ENCODE data around the gene ATP6V0E1.

Gene ATP6V0E1

GRCh38 chr5:172971482-172971881 lies 12.1 kb upstream of the ATP6V0E1 start:
- DNase-seq, result no peak
- TF ChIP-seq, protein P1, sequence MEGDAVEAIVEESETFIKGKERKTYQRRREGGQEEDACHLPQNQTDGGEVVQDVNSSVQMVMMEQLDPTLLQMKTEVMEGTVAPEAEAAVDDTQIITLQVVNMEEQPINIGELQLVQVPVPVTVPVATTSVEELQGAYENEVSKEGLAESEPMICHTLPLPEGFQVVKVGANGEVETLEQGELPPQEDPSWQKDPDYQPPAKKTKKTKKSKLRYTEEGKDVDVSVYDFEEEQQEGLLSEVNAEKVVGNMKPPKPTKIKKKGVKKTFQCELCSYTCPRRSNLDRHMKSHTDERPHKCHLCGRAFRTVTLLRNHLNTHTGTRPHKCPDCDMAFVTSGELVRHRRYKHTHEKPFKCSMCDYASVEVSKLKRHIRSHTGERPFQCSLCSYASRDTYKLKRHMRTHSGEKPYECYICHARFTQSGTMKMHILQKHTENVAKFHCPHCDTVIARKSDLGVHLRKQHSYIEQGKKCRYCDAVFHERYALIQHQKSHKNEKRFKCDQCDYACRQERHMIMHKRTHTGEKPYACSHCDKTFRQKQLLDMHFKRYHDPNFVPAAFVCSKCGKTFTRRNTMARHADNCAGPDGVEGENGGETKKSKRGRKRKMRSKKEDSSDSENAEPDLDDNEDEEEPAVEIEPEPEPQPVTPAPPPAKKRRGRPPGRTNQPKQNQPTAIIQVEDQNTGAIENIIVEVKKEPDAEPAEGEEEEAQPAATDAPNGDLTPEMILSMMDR (IDR thresholded peaks at IDR 0.05; ENCODE audit: low read depth, low read length), result no peak
- H3K36me3 ChIP-seq, result peaks cover 13% of the 10 kb centered on the region
- no peak overlapping the region for H3K27ac ChIP-seq
- H3K4me3 ChIP-seq (ENCODE audit: low read depth, low read length), result no peak overlapping the region
- H3K9me3 ChIP-seq (ENCODE audit: severe bottlenecking), result no peaks in the 10 kb centered on the region
- H3K27me3 ChIP-seq (ENCODE audit: insufficient read depth, low read depth, severe bottlenecking), result no peaks in the 10 kb centered on the region

DNA sequence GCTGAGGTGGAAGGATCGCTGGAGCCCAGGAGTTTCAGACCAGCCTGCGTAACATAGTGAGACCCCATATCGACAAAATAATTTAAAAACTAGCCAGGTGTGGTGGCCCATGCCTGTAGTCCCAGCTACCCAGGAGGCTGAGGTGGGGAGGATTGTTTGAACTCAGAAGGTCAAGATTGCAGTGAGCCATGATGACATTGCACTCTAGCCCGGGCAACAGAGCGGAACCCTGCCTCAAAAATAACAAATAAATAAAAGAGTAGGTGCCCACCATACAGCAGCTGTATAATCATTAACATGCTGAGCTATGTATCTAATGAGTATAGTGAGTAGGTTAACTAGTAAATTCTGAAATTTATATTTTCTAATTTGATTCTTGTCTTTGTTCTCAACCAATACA lies 11.0 kb upstream of the ATP6V0E1 start:
- DNase-seq, result no peak
- Histone ChIP-seq H3K27ac (no peak overlapping the region), H3K4me3 (ENCODE audit: low read depth, low read length) (no peak overlapping the region), H3K27me3 (ENCODE audit: insufficient read depth, low read depth, severe bottlenecking) (no peaks in the 10 kb centered on the region), H3K36me3 (peaks cover 13% of the 10 kb centered on the region), H3K9me3 (ENCODE audit: severe bottlenecking) (no peaks in the 10 kb centered on the region)
- TF ChIP-seq, protein P1 (IDR thresholded peaks at IDR 0.05; ENCODE audit: low read depth, low read length), result no peak

DNA sequence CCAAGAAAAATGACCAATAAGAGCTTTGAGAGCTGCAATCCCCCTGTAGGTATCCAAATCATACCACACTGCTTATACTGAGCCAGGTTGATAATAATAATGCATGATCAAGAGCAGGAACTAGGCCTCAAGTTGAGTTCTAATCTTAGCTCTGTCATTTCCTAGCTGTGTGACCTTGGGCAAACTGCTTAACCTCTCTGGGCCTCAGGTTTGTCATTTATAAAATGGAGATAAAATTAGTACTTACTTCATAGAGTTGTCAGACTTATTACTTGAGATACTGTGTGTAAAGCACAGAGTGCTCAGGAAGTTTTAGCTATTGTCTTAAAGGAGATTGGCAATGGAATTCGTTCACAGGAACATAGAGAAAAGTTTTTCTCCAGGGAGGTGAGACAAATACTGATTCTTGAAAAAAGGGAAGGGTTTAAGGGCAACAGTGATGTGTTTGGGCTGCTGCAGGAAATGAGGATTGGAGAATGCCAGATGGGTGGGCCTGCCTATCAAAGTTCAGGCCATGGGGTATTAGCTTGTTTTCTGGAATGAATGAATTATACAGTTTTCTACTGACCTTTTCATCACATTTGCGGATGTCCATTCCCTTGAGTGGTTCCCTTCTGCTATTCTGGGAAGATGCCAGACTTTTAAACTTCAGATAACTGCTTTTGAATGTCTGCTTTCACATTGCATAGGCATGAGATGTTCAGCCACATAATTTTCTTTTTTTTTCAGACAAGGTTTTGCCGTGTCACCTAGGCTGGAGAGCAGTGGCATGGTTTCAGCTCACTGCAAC lies 10.2 kb upstream of the ATP6V0E1 start:
- no peak for DNase-seq
- TF ChIP-seq, protein P1 (IDR thresholded peaks at IDR 0.05; ENCODE audit: low read depth, low read length), result no peak

GRCh38 chr5:172973931-172974330 lies 9.6 kb upstream of the ATP6V0E1 start:
- Histone ChIP-seq H3K36me3 (peaks cover 7% of the 10 kb centered on the region), H3K27ac (no peak overlapping the region), H3K27me3 (ENCODE audit: insufficient read depth, low read depth, severe bottlenecking) (no peaks in the 10 kb centered on the region), H3K4me3 (ENCODE audit: low read depth, low read length) (no peak overlapping the region), H3K9me3 (ENCODE audit: severe bottlenecking) (no peaks in the 10 kb centered on the region)
- TF ChIP-seq, protein P1 (IDR thresholded peaks at IDR 0.05; ENCODE audit: low read depth, low read length), result no peak
- no peak for DNase-seq

More for the DNA sequence above, 10.2 kb upstream of the ATP6V0E1 start:
- no peak overlapping the region for H3K27ac ChIP-seq
- H3K36me3 ChIP-seq, result peaks cover 11% of the 10 kb centered on the region
- H3K27me3 ChIP-seq (ENCODE audit: insufficient read depth, low read depth, severe bottlenecking), result no peaks in the 10 kb centered on the region
- H3K4me3 ChIP-seq (ENCODE audit: low read depth, low read length), result no peak overlapping the region
- no peaks in the 10 kb centered on the region for H3K9me3 ChIP-seq (ENCODE audit: severe bottlenecking)

DNA sequence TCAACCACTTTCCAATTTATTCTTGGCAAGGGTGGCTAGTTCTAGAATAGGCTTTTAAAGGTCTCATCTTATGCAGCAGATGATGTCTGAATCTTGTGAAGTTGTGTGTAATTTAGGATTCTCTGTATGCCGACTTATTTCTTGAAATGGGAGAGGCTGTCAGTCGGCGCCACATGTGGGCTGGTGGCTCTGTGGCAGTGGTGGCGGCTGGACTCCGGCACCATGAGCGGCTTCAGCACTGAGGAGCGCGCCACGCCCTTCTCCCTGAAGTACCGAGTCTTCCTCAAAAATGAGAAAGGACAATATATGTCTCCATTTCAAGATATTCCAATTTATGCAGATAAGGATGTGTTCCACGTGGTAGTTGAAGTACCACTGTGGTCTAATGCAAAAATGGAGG lies 8.3 kb upstream of the ATP6V0E1 start:
- no peaks in the 10 kb centered on the region for H3K9me3 ChIP-seq (ENCODE audit: severe bottlenecking)
- H3K4me3 ChIP-seq (ENCODE audit: low read depth, low read length), result no peak overlapping the region
- TF ChIP-seq, protein P1 (IDR thresholded peaks at IDR 0.05; ENCODE audit: low read depth, low read length), result no peak
- no peaks in the 10 kb centered on the region for H3K36me3 ChIP-seq
- H3K27ac ChIP-seq, result no peak overlapping the region
- no peak for DNase-seq
- H3K27me3 ChIP-seq (ENCODE audit: insufficient read depth, low read depth, severe bottlenecking), result no peaks in the 10 kb centered on the region

- H3K27ac ChIP-seq, result no peak overlapping the region
- peaks cover 4% of the 10 kb centered on the region for H3K36me3 ChIP-seq
- TF ChIP-seq, protein P1 (IDR thresholded peaks at IDR 0.05; ENCODE audit: low read depth, low read length), result no peak
- no peak for DNase-seq
- no peaks in the 10 kb centered on the region for H3K9me3 ChIP-seq (ENCODE audit: severe bottlenecking)
- H3K27me3 ChIP-seq (ENCODE audit: insufficient read depth, low read depth, severe bottlenecking), result no peaks in the 10 kb centered on the region
- H3K4me3 ChIP-seq (ENCODE audit: low read depth, low read length), result no peak overlapping the region
Measured at GRCh38 chr5:172979778-172980177, 3.8 kb upstream of the ATP6V0E1 start.
